Stimulated activated CD8-positive, alpha-beta memory T cell treated with anti-CD3 and anti-CD28 coated beads, Interleukin-2, amount 100 ng/mL, for 1 hour (primary cell): ENCODE measurements around the gene TMEM198.

ENCODE experiments used
- DNase-seq, 2 donors: peaks; one replicate each; pipeline ENCODE4 v3.0.0-alpha.2; 2020; ENCODE audit warnings: low read depth in 2 of 2

TMEM198 gene

DNA sequence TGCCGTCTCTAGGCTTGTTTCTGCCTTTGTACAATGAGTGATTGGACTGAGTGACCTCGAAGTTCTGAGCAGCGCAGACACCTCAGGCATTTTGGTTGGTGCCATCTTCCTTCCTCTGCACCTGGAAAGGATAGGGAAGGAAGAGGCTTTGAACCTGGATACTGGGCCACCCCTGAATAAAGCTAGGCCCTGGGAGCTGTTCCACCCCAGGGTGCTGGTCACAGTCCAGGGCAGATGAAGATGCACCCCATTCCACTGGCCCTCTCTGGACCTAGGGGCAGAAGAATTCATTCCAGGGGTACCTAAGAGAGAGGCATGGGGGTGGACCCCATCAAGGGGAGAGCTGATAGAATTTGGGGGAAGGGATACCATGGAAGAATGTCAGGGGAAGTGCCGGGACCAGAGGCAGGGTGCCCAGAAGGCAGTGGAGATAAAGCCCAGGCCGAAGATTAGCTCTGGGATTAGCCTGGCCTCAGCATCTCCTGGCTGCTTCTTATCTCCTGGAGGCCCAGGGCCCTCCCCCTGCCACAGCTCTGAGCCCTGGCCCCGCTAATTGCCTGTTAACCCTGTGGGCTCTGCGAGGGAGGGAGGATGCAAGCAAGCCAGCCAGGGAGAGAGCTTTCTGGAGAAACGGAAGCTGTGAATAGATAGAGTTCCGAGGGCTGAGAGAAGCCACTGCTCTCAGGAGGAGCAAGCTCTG, 18.1 kb upstream of the TMEM198 start:
- no peak for DNase-seq

- no peak for DNase-seq
These were observed 17.3 kb upstream of the TMEM198 start for GRCh38 chr2:219526320-219527075.

DNA sequence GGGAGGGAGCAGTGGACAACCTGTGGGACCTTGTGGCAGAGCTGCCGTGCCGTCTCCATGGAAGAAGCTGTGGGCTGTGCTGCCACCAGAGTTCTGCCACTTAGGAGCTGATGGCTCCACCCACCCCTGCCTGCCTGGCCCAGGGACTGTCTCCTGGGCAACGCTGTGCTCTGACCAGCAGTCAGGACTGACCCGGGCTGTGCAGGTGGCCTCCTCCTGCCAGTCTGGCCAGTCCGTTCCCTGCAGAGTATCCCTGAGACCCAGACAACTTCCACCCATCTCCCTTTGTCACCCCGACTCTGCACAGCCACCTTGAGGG, 16.8 kb upstream of the TMEM198 start:
- DNase-seq = no peak

- DNase-seq = no peak
These were observed 16.4 kb upstream of the TMEM198 start for GRCh38 chr2:219527472-219527871.

- peak; percentile 69 to 77 for DNase-seq
These were observed 13.5 kb upstream of the TMEM198 start for GRCh38 chr2:219530048-219530963.

DNA sequence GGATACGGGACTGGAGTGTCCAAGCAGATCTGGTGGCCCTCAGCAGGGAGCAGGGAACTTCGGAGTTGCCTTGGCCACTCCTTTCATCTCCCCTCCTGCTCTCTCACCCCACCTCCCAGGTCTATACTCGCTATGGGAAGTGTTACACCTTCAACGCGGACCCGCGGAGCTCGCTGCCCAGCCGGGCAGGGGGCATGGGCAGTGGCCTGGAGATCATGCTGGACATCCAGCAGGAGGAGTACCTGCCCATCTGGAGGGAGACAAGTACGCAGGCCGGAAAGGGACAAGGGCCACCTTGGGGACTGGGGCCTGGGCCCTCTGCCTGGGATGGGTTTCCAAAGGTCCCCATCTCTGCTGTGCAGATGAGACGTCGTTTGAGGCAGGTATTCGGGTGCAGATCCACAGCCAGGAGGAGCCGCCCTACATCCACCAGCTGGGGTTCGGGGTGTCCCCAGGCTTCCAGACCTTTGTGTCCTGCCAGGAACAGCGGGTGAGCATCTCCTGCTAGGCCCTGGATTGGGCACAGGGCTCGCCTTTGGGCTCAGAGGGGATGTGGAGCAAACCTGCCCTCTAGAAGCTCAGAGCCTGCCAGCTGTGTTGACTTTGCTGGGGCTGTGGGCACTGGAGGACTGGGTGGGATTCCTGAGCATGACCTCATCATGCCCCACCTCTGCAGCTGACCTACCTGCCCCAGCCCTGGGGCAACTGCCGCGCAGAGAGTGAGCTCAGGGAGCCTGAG, 12.0 kb upstream of the TMEM198 start:
- no peak for DNase-seq

GRCh38 chr2:219532378-219532649, 11.5 kb upstream of the TMEM198 start:
- no peak for DNase-seq

GRCh38 chr2:219533930-219534661, 9.7 kb upstream of the TMEM198 start:
- DNase-seq = no peak

DNA sequence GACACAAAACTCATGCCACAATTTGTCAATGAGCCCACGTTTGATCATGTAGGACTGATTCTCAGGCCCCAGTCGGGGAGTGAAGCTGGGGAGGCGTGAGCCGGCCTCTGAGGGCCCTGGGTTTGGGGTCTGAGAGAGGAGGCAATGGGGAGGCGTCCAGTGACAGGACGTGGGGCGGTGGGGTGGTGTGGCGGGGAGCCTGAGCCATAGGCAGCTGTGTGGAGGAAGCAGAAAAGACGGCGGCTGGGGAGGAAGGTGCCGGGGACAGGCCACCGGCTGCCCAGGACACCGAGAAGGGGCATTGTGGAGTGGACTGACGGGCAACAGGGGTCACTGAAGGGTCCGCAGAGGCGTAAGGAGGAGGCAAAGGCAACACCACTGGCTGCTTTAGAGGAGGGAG, 7.4 kb upstream of the TMEM198 start:
- no peak for DNase-seq

DNA sequence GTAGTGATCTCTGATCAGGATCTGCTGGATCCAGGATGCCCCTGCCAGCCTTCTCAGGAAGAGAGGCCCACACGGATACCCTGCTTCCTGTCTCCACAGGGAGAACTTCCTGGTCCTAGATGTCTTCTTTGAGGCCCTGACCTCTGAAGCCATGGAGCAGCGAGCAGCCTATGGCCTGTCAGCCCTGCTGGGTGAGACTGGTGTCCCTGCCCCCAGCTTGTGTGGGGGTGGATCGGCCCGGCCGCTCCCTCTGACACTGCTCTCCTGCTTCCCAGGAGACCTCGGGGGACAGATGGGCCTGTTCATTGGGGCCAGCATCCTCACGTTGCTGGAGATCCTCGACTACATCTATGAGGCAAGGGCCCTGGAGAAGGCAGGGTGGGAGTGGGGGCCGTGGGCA, 6.9 kb upstream of the TMEM198 start:
- DNase-seq = no peak

- DNase-seq = no peak
These were observed 6.0 kb upstream of the TMEM198 start for GRCh38 chr2:219537657-219538488.

- DNase-seq = no peak
These were observed 5.3 kb upstream of the TMEM198 start for GRCh38 chr2:219538504-219538951.

- DNase-seq = no peak
These were observed 4.7 kb upstream of the TMEM198 start for GRCh38 chr2:219538956-219539788.

DNA sequence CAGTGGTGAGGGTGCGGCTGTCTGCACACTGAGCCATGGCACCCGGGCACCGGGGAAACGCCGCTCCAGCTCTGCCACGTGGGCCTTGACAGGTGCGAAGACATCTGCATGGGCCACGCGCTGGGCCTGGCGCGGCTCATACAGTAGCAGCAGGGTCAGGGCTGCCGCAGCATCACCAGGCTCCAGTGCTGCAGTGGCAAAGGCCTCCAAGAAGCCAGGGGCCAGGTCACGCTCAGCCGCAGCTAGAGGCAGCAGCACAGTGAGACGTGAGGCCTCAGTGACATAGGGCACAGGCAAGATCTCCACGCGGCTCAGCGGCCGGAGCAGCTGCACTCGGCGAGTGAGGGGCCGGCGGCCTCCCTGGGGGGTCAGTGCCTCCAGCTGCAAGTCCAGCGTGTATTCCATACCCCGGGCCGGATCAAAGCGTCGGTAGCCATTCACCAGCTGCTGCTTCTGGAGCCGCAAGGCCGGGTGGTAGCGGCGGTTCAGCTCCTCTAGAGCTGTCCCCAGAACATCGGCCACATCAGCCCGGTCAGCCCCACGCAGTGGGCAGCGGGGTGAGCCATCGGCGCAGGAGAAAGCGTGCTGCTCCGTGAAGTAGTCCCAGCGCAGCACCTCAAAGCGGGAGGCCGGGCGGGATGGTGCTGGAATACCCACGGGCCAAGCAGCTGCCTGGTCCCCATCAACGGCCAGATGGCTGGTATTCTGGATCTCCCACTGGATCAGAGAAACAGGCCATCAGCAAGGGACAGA, 3.7 kb upstream of the TMEM198 start:
- DNase-seq = no peak

- no peak for DNase-seq
These were observed 2.9 kb upstream of the TMEM198 start for GRCh38 chr2:219540784-219541504.

DNA sequence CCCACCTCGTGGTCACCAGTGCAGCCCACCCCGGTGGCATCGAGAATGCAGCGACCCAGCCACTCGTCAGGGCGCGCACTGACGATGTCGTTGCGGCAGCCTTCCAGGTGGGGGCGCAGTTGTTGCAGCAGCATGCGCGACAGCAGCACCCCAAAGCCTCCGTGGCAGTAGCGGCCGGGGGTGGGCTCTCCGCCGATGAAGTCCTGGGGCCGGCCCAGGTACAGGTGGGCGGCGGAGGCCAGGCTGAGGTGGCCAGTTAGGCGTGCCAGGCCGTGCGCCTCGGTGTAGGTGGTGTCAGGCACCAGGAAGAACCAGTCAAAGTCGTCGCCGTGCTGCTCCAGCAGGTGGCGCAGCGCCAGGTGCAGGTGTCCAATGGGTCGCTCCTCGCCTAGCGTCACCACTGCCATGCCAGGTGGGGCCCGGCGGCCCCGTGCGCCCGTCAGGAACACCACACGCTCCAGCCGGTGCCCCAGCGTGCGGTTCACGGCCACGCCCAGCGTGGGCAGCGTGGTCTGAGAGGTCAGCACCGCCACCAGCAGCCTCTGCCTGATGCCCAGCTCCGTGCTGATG, 2.1 kb upstream of the TMEM198 start:
- peak; percentile 66 to 72 for DNase-seq

GRCh38 chr2:219542931-219543595, 765 bp upstream of the TMEM198 start:
- peak in 1 of 2 donors; percentile 13 for DNase-seq
